GM18870 (cell line): ENCODE results near the gene LRRFIP1.
"Not testable (repeated sequence)": the region's sequence is repeated elsewhere in the genome, so short reads cannot be mapped to it uniquely, and the experiment has no call there.

ENCODE experiments used
- ATAC-seq: cut with Tn5 transposase; IDR thresholded peaks from one replicate; pipeline ENCODE4 v1.9.1; 2021; ENCODE audit warnings: moderate library complexity; ENCODE audit not compliant: unreplicated experiment

Gene LRRFIP1

GRCh38 chr2:237763812-237764211 is 136.4 kb downstream of the LRRFIP1 start:
- ATAC-seq, result no peak

DNA sequence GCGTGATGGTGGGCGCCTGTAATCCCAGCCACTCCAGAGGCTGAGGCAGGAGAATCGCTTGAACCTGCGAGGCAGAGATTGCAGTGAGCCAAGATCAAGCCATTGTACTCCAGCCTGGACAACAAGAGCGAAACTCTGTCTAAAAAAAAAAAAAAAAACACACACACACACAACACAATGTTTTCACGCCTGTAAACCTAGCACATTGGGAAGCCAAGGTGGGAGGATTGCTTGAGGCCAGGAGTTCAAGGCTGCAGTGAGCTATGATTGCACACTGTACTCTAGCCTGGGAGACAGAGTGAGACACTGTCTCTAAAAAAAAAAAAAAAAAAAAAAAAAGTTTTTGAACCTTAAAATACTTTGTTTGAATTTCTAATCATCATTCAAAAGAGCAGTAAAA is 137.7 kb downstream of the LRRFIP1 start:
- ATAC-seq, result not testable (repeated sequence)

DNA sequence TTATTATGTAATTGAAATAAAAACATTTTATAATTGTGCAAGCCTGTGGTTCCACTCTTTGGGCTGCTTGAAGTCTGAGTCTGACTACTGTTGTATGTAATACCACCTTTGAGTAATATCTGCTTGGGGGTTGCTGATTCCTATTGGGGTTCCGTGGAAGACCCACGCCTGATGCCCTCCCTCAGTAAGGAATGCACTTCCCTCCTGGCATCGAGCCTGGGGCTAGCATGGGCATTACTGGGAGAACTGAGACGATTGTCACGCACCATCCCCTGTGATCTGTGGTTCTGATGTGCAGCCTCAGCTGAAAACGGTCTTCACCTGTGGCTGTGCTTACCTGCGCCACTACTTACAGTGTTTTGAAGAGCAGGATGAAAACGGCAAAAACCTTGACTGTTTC is 138.5 kb downstream of the LRRFIP1 start:
- ATAC-seq, result no peak

- no peak for ATAC-seq
These were observed 139.0 kb downstream of the LRRFIP1 start for GRCh38 chr2:237766340-237766739.

DNA sequence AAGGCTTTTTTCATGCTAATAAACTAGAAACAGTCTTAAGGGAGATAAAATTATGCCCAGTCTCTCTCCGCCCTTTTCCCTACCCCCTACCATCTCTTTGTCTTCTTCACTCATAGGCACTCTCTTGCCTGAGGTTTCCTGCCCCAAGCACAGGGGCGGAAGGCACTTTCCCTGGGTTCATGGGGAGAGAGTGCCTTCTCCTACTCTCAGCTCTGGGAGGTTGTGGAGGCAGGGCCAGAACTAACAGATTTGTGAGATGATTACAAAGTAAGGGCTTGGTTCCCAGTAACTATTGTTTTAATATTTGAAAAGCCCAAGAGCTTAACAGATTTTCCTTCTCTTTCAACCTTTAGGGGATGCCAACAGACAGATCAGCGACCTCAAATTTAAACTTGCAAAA is 145.1 kb downstream of the LRRFIP1 start:
- ATAC-seq, result no peak

DNA sequence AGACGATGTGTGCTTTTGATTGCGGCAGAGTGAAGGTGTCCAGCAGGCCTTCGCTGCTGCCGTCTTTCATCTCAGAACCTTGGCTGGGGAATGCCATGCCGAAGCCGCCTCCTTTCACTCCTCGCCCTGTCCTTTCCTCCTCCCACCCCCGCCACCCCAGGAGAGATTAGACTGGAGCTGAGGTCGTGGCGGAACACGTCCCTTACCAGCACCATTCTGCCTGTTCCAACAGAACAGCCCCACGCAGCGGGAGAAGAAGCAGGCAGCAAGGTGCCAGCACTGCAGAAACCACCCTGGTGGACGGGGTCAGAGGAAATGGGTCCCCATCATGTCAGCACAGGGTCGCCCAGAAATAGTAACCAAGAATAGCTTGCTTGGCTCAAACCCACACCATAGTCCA is 146.4 kb downstream of the LRRFIP1 start:
- no peak for ATAC-seq

DNA sequence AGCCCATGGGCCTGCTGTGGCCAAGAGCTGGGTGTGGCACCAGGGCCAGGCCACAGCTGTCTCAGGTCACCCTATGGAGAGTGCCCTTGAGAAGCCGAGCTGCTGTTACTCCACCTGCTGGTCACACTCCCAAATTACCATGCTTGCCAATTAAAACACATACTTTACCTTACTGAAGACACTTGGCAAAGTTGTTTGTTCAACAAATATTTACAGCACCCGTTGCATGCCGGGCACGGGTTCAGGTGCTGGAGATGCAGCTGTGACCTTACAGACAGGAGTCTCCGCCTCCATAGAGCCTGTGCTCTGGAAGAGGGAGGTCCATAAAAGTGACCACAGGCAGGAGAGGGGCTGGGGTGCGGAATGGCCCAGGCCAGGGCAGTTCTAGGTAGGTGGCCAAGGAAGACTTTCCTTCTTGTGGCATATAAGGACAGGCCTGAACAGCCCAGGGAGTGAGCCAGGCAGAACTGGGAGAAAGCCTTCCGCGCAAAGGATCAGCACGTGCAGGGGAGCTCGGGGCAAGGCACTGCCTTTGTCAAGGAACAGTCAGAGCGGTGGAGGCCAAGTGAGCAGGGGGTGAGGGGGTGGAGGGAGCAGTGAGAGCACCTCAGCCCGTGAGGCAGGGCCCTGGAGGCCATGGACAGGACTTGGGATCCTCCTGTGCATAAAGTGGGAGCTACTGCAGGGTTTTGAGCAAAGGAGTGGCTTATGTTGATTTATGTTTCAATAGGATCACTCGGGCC is 147.6 kb downstream of the LRRFIP1 start:
- ATAC-seq, result no peak

GRCh38 chr2:237779521-237779920 is 152.1 kb downstream of the LRRFIP1 start:
- no peak for ATAC-seq

GRCh38 chr2:237782181-237782580 is 154.8 kb downstream of the LRRFIP1 start:
- ATAC-seq, result no peak

DNA sequence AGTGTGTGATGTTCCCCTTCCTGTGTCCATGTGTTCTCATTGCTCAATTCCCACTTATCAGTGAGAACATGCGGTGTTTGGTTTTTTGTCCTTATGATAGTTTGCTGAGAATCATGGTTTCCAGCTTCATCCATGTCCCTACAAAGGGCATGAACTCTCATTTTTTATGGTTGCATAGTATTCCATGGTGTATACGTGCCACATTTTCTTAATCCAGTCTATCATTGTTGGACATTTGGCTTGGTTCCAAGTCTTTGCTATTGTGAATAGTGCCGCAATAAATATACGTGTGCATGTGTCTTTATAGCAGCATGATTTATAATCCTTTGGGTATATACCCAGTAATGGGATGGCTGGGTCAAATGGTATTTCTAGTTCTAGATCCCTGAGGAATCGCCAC is 156.3 kb downstream of the LRRFIP1 start:
- not testable (repeated sequence) for ATAC-seq

DNA sequence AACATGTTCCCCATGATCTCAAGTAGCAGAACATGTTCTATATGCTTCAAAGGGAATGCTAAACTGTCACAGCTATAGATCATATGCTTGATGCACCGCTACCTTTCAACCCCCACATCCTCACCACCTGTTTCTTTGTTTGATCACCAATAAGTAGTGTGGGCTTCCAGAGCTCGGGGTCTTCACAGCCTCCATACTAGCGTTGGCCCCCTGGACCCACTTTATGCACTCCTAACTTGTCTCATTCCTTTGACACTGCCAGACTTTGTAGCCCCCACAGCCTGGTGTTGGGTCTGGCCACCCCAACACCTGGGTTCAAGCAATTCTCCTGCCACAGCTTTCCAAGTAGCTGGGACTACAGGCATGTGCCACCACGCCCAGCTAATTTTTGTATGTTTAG is 159.5 kb downstream of the LRRFIP1 start:
- ATAC-seq, result no peak

DNA sequence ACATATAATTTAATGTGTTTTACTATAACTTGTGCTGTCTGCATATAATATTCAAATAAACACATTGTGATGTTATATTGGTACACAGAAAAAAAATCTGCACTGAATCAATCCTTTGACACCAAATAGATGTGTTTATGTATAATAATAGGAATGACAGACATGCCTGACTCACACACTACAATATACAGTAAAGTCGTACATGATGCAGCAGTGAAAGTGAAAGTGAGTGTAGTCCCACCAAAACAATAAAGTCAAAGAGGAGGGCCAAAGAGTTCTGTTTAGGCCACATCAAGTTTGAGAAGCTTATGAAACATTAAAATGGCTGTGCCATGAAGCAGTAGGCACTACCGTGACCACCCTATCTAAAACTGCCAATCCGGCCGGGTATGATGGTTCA is 163.0 kb downstream of the LRRFIP1 start:
- ATAC-seq, result no peak

GRCh38 chr2:237791977-237792727 is 164.8 kb downstream of the LRRFIP1 start:
- ATAC-seq, result no peak

GRCh38 chr2:237797253-237797652 is 169.9 kb downstream of the LRRFIP1 start:
- ATAC-seq, result no peak

- no peak for ATAC-seq
These were observed 171.1 kb downstream of the LRRFIP1 start, which contains the start of gene RBM44 for GRCh38 chr2:237798236-237799059. Gene RBM44, plus strand, starts transcription at chr2:237798779. Its CDS starts 14,831 bp downstream, at chr2:237813610.

DNA sequence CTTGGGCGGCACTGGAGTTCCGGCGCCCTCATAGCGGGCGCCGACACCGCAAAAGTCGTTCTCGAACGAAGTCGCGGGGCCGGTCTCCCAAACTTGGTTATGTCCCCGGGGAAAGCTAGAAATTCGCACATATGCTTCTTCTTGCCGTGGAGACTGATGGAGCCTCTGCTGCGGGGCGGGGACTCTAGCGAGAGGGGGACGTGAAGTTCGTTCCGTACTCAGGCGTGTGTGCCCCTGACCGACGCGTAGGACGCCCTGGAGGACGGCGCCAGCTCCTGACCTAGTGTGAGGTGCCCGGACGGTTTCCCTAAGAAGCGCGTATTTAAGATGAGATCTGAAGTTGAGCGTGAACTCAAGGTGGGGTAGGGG is 171.7 kb downstream of the LRRFIP1 start:
- ATAC-seq, result no peak

- no peak for ATAC-seq
These were observed 174.1 kb downstream of the LRRFIP1 start for GRCh38 chr2:237801466-237801865.

- no peak for ATAC-seq
These were observed 178.9 kb downstream of the LRRFIP1 start for GRCh38 chr2:237806334-237806733.

GRCh38 chr2:237815637-237816036 is 188.2 kb downstream of the LRRFIP1 start:
- no peak for ATAC-seq

- no peak for ATAC-seq
These were observed 189.1 kb downstream of the LRRFIP1 start for GRCh38 chr2:237816531-237816930.

- ATAC-seq, result no peak
These were observed 190.7 kb downstream of the LRRFIP1 start for GRCh38 chr2:237818066-237818473.
